ENCODE results near the gene UVSSA. TPM values are rescaled to one million over a fixed set of nuclear protein-coding genes. Genes with fewer than 3 reads are reported as not detected.

UVSSA gene
- polyA plus RNA-seq, 1 of the 3 experiments (the other 2 are of a cell fraction), result 14.9 TPM

DNA sequence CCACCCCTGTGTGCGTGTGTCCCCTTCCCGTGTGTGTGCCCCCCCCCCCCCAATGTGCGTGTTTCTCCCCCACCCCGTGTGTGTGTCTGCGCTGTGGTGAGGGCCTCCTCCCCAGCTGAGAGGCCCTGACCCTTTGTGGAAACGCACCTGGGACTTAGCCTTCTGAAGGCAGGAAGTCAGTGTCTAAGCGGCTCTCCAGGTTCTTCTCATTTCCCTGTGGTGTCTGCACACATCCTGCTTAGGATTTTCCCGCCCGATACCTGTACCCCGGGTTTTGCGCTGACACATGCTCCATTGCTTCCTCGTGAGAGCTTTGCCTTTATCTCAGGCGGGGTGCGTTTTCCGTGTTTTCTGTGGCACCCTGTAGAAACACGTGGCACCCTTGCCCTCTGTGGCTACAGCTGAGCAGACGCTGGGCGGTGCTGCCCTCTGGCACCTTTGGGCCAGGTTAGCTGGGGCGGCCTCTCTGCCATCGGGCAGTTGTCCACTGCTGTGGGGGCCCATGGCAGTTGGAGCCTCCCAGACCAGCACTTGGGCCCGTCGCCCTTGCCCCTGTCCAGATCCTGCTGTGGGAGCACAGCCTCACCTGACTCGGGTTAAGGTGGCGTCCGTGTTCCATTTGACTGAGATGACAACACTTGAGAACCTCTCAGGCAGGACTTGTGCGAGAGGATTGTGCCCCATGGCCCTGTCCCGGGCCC, 31.0 kb upstream of the UVSSA start:
- no peaks in the 10 kb centered on the region for H3K9me2 ChIP-seq
- no peak overlapping the region for H3K27ac ChIP-seq (ENCODE audit: low read depth in 2 of 2, low read length in 1 of 2)
- no peak overlapping the region for H3K9ac ChIP-seq
- CTCF ChIA-PET, result interaction anchor here (0.8 kb wide), 1 partner anchor 11 kb away, joined by 3 read pairs; no protein-coding TSS in a partner anchor
- H3K36me3 ChIP-seq (replicated peaks in 1 of 2; ENCODE audit: control insufficient read depth in 1 of 2, insufficient read depth in 2 of 2, low read length in 1 of 2), result peaks cover 43 to 50% of the 10 kb centered on the region in 2 experiments
- WGBS (ENCODE audit: low lambda C conversion rate), result 94% methylated on average over 15 of the region's 27 CpGs
- DNase-seq, result no peak
- H3K4me2 ChIP-seq, result no peak overlapping the region
- POLR2A ChIA-PET, result no interaction called here
- H3K79me2 ChIP-seq (ENCODE audit: insufficient read depth), result peaks cover 59% of the 10 kb centered on the region; the same call in 1 of the 2 replicates
- H3F3A ChIP-seq (replicated peaks; ENCODE audit: insufficient read depth), result peaks cover 20% of the 10 kb centered on the region
- H3K4me3 ChIP-seq (ENCODE audit: low read depth in 2 of 2, low read length in 1 of 2), result no peak overlapping the region
- no peak overlapping the region for H2AFZ ChIP-seq (ENCODE audit: low read depth)
- H3K9me3 ChIP-seq, result no peaks in the 10 kb centered on the region
- peaks cover 8% of the 10 kb centered on the region; the same call in 1 of the 2 replicates for H4K20me1 ChIP-seq (ENCODE audit: insufficient read depth)
- no peaks in the 10 kb centered on the region for H3K4me1 ChIP-seq (ENCODE audit: control insufficient read depth in 1 of 2, insufficient read depth in 2 of 2, low read depth in 1 of 2, low read length in 1 of 2)
- TF ChIP-seq EZH2phosphoT487 (IDR thresholded peaks at IDR 0.05; ENCODE audit: borderline replicate concordance, low read depth), result no peak
- no peak for TF ChIP-seq RXRA (IDR thresholded peaks at IDR 0.05; ENCODE audit: borderline replicate concordance, low read depth)
- no peak for TF ChIP-seq MAX (IDR thresholded peaks at IDR 0.05; ENCODE audit: low read depth)
- TF ChIP-seq, protein P1, sequence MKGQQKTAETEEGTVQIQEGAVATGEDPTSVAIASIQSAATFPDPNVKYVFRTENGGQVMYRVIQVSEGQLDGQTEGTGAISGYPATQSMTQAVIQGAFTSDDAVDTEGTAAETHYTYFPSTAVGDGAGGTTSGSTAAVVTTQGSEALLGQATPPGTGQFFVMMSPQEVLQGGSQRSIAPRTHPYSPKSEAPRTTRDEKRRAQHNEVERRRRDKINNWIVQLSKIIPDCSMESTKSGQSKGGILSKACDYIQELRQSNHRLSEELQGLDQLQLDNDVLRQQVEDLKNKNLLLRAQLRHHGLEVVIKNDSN (IDR thresholded peaks at IDR 0.05; ENCODE audit: borderline replicate concordance, low read depth), result no peak
- TF ChIP-seq USF2 (IDR thresholded peaks at IDR 0.05; ENCODE audit: borderline replicate concordance, low read depth, low read length), result no peak
- TF ChIP-seq MEF2A (IDR thresholded peaks at IDR 0.05; ENCODE audit: borderline replicate concordance, low read depth), result no peak
- TF ChIP-seq TCF12 (IDR thresholded peaks at IDR 0.05), result no peak
- no peak for TF ChIP-seq EP300 (IDR thresholded peaks at IDR 0.05; ENCODE audit: borderline replicate concordance in 1 of 2, low read depth in 1 of 2, low read length in 1 of 2)
- no peak for TF ChIP-seq TEAD4 (IDR thresholded peaks at IDR 0.05; ENCODE audit: borderline replicate concordance, insufficient read depth)
- TF ChIP-seq SMC3 (IDR thresholded peaks at IDR 0.05; ENCODE audit: low read depth, low read length), result no peak
- TF ChIP-seq POLR2AphosphoS5 (IDR thresholded peaks at IDR 0.05; ENCODE audit: low read depth, low read length), result no peak
- no peak for TF ChIP-seq FOSL2 (IDR thresholded peaks at IDR 0.05; ENCODE audit: borderline replicate concordance, low read depth)
- TF ChIP-seq, protein P2, sequence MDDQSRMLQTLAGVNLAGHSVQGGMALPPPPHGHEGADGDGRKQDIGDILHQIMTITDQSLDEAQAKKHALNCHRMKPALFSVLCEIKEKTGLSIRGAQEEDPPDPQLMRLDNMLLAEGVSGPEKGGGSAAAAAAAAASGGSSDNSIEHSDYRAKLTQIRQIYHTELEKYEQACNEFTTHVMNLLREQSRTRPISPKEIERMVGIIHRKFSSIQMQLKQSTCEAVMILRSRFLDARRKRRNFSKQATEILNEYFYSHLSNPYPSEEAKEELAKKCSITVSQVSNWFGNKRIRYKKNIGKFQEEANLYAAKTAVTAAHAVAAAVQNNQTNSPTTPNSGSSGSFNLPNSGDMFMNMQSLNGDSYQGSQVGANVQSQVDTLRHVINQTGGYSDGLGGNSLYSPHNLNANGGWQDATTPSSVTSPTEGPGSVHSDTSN (IDR thresholded peaks at IDR 0.05), result no peak
- no peak for TF ChIP-seq RAD21 (IDR thresholded peaks at IDR 0.05; ENCODE audit: low read length)
- TF ChIP-seq, protein P3, sequence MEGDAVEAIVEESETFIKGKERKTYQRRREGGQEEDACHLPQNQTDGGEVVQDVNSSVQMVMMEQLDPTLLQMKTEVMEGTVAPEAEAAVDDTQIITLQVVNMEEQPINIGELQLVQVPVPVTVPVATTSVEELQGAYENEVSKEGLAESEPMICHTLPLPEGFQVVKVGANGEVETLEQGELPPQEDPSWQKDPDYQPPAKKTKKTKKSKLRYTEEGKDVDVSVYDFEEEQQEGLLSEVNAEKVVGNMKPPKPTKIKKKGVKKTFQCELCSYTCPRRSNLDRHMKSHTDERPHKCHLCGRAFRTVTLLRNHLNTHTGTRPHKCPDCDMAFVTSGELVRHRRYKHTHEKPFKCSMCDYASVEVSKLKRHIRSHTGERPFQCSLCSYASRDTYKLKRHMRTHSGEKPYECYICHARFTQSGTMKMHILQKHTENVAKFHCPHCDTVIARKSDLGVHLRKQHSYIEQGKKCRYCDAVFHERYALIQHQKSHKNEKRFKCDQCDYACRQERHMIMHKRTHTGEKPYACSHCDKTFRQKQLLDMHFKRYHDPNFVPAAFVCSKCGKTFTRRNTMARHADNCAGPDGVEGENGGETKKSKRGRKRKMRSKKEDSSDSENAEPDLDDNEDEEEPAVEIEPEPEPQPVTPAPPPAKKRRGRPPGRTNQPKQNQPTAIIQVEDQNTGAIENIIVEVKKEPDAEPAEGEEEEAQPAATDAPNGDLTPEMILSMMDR (IDR thresholded peaks at IDR 0.05), result no peak
- TF ChIP-seq, protein P4, sequence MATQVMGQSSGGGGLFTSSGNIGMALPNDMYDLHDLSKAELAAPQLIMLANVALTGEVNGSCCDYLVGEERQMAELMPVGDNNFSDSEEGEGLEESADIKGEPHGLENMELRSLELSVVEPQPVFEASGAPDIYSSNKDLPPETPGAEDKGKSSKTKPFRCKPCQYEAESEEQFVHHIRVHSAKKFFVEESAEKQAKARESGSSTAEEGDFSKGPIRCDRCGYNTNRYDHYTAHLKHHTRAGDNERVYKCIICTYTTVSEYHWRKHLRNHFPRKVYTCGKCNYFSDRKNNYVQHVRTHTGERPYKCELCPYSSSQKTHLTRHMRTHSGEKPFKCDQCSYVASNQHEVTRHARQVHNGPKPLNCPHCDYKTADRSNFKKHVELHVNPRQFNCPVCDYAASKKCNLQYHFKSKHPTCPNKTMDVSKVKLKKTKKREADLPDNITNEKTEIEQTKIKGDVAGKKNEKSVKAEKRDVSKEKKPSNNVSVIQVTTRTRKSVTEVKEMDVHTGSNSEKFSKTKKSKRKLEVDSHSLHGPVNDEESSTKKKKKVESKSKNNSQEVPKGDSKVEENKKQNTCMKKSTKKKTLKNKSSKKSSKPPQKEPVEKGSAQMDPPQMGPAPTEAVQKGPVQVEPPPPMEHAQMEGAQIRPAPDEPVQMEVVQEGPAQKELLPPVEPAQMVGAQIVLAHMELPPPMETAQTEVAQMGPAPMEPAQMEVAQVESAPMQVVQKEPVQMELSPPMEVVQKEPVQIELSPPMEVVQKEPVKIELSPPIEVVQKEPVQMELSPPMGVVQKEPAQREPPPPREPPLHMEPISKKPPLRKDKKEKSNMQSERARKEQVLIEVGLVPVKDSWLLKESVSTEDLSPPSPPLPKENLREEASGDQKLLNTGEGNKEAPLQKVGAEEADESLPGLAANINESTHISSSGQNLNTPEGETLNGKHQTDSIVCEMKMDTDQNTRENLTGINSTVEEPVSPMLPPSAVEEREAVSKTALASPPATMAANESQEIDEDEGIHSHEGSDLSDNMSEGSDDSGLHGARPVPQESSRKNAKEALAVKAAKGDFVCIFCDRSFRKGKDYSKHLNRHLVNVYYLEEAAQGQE (IDR thresholded peaks at IDR 0.05; ENCODE audit: low read depth, low read length), result no peak
- H3K27me3 ChIP-seq (ENCODE audit: insufficient read depth), result no peaks in the 10 kb centered on the region

All from SK-N-SH (cell line).